HG02885 (cell line): ENCODE measurements around the gene FGF2.
A peak's percentile ranks its signal among the peaks of the same experiment; 100 is the strongest.
"Not testable (repeated sequence)": the region's sequence is repeated elsewhere in the genome, so short reads cannot be mapped to it uniquely, and the experiment has no call there.

Source experiments
- ATAC-seq: cut with Tn5 transposase; IDR thresholded peaks from one replicate; pipeline ENCODE4 v1.9.1; 2021; ENCODE audit warnings: mild to moderate bottlenecking; ENCODE audit not compliant: unreplicated experiment, poor library complexity

FGF2 gene

GRCh38 chr4:122914938-122915337 is 88.3 kb downstream of the FGF2 start:
- ATAC-seq: no peak

- ATAC-seq: no peak
These were observed 91.1 kb downstream of the FGF2 start for GRCh38 chr4:122917731-122918130.

- ATAC-seq: no peak
These were observed 93.8 kb downstream of the FGF2 start for GRCh38 chr4:122920473-122920872.

- no peak for ATAC-seq
These were observed 94.7 kb downstream of the FGF2 start for GRCh38 chr4:122921300-122921699.

- ATAC-seq: peak; percentile 74
These were observed 95.6 kb downstream of the FGF2 start, which contains the start of gene NUDT6 for GRCh38 chr4:122921971-122922876. Gene NUDT6 (minus strand): TSS chr4:122922597. CDS start chr4:122922572, 25 bp downstream.

- peak; percentile 96 for ATAC-seq
These were observed 96.4 kb downstream of the FGF2 start for GRCh38 chr4:122922877-122923511.

GRCh38 chr4:122928930-122929329 is 102.3 kb downstream of the FGF2 start:
- ATAC-seq: no peak

- ATAC-seq: no peak
These were observed 104.2 kb downstream of the FGF2 start for GRCh38 chr4:122930862-122931261.

- no peak for ATAC-seq
These were observed 106.1 kb downstream of the FGF2 start for GRCh38 chr4:122932763-122933162.

GRCh38 chr4:122945136-122945535 is 118.5 kb downstream of the FGF2 start:
- ATAC-seq: not testable (repeated sequence)

- no peak for ATAC-seq
These were observed 119.5 kb downstream of the FGF2 start for GRCh38 chr4:122946142-122946541.
